Hematopoietic multipotent progenitor cell treated with erythropoietin and hydrocortisone succinate and interleukin-3 and kit ligand, for 6 days (in vitro differentiated cells): Measurements from ENCODE around the gene FCHO2.

ENCODE experiments used
- DNase-seq: peaks from one replicate; pipeline ENCODE4 v3.0.0-alpha.2; 2015

The FCHO2 gene

DNA sequence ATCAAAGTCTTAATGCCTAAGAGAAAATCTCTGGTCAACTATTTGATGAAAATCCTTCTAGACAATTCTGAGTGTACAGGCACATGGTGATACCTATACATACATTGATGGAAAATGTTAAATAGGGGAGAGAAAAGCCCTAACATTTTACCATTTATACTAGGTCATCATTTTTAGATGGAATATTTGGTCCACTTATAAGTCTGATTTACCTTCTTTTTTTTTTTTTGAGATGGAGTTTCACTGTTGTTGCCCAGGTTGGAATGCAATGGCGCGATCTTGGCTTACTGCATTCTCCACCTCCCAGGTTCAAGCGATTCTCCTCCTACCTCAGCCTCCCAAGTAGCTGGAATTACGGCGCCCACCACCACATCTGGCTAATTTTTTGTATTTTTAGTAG is 81.7 kb downstream of the FCHO2 start:
- DNase-seq: no peak

DNA sequence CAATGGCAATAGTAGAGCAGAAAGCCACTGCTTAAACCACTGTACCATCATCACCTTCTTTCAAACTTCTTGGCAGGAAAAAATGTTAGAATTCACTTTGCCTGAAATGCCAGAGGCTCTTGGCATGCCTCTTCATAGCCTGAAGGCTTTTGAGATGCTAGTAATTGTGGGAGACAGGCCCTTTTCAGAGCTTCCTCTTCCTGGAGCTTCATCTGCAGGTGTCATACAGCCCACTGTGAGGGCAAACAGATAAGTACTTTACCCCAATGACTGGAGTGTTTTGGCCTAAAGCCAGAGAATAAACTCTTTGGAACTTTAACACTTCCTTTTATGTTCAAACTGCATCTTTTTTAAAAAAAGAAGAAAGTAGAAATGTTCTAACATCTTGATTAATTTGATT is 83.2 kb downstream of the FCHO2 start:
- DNase-seq: peak; percentile 57

DNA sequence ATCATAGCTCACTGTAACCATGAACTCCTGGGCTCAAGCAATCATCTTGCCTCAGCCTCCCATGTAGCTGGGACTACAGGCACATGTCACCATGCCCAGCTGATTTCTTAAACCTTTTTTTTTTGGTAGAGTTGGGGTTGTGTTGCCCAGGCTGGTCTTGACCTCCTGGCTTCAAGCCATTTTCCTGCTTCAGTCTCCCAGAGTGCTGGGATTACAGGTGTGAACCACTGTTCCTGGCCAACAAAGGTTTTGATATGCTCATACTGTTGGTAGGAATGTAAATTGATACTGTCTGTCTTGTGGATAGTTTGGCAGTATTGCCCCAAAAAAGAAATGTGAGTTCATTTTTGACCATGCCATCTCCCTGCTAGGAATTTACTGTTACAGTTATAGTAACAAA is 87.2 kb downstream of the FCHO2 start:
- no peak for DNase-seq

DNA sequence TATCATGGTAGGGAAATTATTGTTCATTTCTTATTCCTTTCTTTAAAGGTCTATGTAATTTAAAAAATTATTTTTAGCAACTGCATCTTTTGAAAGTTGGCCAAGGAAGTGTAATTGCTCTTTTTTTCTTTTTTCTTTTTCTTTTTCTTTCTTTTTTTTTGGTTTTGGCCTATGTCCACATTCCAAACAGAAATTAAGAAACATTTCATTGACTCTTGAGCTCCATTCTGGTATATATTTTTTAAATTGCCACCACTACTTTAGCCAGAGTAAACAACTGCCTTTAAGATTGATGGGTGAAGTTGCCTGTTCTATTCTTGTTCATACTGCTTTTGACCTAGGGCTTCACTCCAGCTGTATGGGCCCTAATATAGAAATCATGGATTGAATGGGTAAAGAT is 88.7 kb downstream of the FCHO2 start:
- DNase-seq: no peak

DNA sequence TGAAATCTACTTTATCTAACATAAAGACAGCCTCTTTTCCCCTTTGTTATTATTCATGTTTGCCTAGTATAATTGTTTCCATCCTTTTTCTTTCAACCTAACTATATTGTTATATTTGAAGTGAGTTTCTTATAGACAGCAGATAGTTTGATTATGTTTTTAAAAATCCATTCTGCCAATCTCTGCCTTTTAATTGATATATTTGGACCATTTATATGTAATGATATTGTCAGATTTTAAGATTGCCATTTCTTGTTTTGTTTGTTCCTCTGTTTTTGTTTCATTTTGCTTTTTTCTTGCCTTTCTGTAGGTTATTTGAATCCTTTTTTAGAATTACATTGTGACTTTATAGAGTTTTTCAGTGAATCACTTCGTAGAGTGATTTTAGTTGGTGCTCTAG is 89.8 kb downstream of the FCHO2 start:
- no peak for DNase-seq

DNA sequence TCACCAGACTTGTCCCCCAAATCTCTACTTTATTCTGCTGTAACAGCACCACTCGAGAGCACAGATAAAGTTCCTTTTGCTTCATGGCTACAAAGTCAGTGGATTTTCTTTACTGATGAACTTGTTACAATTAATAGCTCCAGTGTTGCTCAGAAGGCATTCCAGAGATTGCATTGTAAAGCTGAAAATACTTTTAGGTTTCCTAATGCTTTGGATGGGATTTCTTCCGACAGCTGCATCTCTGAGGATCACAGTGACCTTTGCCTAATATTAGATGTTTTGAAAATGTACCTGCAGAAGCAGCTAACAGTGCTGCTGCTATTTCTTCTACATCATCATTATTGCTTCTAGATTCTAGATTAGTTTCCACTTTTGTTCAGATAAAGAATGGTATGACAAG is 105.8 kb downstream of the FCHO2 start:
- no peak for DNase-seq

DNA sequence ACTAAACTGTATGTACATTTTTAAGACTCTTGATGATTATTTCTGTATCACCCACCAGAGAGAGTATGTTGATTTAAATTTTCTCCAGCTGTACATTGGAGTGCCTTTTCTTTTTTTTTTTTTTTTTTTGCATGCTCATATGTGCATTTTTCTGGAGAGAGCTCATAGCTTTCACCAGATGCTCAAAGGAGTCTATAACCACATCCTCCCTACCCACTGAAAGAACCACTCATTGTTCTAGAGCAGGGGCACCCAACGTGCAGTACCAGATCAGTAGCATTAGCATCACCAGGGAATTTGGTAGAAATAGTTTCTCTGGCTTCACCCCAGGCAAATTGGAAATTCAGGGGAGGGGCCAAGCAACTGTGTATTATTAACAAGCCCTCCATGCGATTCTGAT is 110.6 kb downstream of the FCHO2 start:
- DNase-seq: no peak

DNA sequence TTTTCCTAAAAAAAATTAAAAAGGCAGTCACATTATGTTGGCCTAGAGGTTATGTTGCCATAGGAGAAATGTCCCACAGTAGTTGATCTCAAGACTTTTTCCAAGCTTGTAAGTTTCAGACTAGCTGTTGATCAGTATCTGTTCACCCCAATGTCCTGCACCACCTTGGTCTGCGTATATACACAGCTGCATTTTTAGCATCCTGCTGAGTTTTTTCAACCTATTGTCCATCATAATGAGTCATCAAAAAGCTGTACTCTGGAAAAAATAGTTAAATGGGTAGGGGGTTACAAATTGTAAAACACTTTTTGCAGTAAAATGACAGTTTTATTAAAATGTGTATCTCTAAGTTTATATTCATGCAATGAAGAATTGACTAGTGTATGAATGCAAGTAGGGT is 111.4 kb downstream of the FCHO2 start:
- DNase-seq: no peak

DNA sequence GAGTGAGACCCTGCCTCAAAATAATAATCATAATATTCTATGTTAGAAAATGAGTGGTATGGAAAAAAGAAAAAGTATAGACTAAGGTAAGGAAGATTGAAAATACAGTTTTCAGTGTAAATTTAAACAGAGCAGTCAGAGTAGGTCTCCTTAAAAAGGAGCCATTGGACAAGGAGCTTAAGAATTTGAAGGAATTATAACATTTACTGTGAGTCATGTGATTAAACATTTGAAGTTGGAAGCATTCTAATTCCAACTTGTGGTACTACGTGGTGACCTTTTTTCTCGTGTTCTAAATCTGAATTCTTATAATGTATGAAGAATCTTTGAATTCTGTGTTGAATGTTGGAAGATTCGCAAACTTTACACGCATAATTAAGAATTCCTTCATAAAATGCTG is 125.3 kb downstream of the FCHO2 start:
- no peak for DNase-seq

DNA sequence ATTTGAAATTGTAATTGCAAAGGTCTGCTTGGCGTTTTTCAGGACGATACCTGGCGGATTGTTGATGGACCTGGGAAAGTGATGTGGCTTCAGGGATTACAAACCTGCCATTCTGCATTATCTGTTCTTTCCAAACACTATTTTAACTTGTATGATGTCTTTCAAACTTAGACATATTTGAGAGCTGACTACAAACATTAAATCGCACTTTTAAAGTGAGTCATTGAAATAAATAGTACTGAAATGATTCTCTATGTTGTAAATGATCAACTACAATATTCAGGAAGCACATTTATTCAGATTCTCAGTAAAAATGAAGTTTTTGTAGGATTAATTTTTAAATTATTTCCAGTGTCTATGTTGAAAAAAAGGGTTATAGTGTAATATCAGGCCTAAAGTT is 132.2 kb downstream of the FCHO2 start:
- DNase-seq: no peak

DNA sequence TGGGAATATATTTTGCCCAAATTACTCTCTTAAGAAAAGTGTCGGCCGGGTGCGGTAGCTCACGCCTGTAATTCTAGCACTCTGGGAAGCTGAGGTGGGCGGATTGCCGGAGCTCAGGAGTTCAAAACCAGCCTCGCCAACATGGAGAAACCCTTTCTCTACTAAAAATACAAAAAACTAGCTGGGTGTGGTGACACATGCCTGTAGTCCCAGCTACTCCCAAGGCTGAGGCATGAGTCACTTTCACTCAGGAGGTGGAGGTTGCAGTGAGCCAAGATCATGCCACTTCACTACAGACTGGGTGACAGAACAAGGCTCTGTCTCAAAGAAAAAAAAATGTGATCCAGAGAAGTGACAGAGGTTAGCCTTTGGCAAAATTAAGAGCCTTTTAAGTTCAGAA is 138.1 kb downstream of the FCHO2 start:
- DNase-seq: peak; percentile 47

DNA sequence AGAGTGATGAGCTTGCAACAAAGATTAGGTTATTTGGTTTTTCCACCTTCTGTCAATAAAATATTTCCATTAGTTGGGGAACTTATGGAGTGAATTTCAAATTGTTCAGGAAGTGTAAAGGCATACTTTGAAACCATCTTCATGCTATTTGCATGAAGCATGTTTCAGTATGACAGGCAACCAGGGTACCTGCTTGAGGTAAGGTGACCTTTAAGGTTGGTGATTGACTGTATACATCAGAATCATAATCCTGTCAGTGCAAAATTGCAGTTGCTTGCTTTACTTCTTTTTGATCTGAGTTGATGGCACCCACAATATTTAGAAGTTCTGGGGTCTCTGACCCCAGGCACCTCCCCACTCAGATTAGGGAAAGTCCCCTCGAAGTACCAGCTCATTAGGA is 138.6 kb downstream of the FCHO2 start:
- DNase-seq: no peak

DNA sequence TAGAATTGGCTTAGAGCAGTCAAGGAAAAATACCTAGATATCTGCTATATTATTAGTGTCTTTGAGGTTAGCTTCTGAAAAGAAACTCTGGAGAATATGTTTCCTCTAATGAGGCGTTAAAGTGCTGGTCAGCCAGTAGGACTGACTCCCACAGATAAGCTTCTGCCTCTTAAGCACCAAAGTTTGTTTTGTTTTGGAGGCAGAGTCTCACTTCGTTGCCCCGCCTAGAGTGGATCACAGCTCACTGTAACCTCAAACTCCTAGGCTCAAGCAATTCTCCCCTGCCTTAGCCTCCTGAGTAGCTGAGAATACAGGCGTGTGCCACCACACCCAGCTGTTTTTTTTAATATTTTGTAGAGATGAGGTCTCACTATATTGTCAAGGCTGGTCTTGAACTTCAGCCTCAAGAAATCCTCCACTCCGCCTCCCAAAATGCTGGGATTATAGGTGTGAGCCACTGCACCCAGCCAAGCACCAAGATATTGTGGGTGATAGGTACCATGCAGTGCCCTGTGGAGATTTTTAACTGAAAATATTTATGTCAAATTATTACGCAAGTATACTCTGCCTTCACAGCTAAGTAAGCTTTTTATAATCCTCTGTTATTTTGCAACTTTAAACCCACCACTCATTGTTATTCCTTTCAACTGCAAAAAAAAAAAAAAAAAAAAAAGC is 139.9 kb downstream of the FCHO2 start:
- peak; percentile 69 for DNase-seq

DNA sequence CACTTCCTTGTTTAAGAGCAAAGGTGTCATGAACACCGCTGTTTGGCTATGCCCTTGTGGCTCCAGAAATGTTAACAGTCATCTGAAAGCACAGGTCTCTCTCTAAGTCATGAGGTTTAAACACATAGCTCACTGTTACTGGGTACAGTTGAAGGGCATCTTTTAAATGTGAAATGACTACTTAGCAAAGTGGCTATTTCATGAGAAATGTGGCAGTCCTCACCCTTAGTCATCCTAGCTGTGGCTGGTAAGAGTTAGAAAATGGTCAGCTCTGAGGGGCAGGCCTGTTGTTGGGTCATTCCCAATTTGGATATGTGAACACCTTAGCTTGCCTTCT is 140.4 kb downstream of the FCHO2 start:
- no peak for DNase-seq

DNA sequence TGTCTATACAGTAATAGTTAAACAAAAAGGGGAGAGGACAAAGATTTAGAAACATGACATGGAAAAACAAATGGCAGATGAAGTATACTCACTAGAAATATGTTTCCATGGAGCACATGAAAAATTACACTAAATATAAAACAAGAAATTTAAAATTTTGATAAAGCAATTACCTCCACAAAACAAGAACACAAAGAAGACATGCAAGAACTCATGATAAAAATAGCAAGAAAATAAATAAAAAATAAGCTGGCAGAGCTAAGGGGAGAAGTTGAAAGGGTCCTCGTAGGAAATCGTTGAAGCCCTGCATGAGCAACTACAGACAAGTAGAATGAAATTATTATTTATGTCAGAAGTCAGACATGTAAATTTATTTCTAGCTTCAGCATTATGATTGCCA is 141.9 kb downstream of the FCHO2 start:
- DNase-seq: no peak

DNA sequence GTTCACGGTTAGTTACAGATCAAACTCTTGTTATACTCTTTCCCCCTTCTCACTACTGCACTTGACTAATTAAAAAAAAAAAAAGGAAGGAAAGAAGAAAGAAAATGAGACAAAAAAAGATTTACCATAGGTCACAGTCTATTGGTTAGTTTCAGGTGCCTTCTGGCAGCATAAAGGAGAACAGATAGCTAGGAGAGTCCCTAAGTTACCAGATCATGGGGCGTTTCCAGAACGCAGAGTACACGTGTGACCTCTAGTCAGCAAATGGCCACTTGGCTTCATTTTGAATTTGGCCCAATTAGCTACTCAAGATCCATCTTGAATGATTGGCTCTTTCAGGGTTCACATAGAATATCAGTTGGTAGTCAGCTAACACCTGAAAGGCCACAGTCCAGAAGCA is 144.3 kb downstream of the FCHO2 start:
- no peak for DNase-seq

DNA sequence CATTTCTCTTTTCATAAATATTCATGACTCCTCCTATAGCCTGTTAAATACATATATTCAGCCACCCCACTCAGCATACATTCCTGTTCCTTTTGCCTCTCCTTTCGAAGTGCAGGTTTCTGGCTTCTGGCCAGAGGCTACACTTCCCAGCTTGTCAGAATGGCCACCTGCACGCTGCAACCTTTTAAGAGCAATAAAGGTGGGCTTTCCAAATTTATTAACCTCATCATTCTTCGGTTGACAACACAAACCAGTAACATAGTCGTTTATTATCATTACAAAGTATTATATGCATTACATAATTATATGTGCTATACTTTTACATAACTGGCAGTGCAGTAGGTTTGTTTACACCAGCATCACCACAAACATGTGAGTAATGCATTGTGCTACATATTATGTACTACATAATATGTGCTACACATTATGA is 148.0 kb downstream of the FCHO2 start:
- DNase-seq: no peak

DNA sequence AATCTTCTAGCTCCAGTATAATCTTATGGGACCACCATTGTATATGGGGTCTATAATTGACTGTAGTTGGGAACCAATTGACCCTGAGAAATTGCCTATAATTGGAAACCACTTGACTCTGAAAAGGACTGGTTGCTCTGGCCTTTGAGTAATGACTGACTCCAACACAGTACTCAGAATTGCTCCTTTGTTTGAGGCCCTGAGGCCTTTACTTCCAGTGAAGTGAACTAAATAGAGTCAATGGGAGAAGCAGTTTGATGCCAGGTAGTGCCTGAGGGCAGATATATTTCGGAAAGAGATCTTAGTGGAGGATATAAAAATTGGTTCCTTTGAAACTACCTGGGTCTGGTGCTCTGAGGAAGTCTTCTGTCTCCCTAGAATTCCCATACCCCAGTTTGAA is 148.5 kb downstream of the FCHO2 start:
- no peak for DNase-seq

DNA sequence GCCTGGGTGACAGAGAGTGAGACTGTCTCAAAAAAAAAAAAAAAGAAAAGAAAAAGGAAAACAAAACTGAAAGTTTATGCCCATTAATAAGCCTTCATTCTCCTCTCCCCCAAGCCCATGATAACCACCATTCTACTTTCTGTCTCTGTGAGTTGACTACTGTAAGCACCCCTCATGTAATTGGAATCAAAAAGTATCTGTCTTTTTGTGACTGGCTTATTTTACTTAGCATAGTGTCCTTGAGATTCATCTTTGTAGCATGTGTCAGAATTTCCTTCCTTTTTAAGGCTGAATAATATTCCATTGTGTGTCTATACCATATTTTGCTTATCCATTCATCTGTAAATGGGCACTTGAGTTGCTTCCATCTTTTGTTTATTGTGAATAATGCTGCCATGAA is 150.5 kb downstream of the FCHO2 start:
- DNase-seq: no peak

DNA sequence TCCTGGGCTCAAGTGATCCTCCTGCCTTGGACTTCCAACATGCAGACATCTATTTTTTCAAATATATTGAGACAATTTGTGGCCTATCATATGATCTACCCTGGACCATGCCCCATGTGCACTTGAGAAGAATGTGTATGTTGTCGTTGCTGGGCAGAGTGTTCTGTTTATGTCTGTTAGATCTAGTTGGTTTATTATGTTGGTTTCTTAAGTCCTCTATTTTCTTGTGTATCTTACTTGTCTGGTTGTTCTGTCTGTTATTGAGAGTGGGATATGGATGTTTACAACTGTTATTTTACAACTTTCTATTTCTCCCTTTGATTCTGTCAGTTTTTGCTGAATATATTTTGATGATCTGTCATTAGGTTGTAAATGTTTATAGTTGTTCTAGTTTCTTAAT is 154.3 kb downstream of the FCHO2 start:
- DNase-seq: no peak

DNA sequence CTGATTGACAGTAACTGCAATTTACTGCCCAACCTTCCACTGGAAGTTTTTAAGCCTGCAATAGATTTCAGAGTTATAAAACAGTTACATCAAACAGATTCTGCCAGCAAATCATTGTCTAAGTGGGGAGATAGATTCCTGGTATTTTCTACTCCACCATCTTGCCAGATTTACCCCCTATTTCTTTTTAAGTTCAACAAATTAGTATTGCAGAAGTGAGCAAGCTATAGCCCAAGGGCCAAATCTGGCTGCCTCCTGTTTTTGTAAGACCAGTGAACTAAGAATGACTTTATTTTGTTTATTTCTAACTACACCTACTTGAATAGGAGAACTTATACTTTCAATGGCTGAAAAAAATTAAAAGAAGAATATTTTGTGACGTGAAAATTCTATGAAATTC is 155.7 kb downstream of the FCHO2 start:
- DNase-seq: no peak

DNA sequence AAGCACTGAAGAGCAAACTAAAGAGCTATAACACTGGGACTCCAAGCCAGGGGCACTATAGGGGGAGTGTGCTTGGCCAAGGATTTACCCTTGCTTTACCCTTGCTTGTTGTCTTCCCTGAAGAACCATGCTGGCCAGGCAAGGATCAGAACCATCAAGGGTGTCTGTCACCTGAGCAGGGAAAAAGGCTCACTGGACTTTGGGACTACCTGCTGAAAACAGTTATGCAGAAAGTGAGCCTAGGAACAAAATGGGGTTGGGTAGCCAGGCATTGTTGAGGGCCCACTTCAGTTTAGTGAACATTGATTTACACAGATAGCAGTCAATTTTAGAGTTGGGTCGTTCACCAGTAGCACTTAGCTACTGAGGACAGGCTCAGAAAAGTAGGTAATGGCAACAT is 156.5 kb downstream of the FCHO2 start:
- no peak for DNase-seq

DNA sequence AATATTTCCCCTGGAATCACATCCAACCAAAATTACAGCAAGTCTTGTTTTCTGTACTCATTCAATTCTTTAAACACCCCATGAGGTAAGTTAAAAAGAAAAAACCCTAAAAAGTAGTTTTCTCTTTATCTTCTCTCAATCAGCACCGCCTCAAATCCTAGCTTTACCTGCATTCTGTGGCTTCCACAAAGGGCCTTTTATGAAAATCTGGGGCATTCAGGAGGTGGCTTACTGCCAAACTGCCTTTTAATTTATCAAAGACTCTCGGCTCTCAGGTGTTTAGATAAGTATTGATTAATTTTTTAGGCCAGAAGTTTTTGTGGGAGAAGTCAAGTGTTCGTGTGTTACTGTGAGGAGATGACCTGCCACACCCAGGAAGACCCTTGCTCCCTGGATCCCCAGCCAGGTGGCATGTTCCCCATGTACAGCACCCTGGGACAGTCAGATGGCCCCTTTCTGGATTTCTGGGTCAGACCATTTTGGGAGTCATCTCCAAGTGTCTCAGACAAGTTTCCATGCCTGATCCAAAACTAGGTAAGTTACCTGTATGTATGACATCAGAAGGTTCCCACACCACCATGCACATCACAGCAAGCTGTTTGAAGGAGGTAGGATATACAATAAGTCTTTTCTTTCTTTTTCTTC is 158.3 kb downstream of the FCHO2 start:
- no peak for DNase-seq

DNA sequence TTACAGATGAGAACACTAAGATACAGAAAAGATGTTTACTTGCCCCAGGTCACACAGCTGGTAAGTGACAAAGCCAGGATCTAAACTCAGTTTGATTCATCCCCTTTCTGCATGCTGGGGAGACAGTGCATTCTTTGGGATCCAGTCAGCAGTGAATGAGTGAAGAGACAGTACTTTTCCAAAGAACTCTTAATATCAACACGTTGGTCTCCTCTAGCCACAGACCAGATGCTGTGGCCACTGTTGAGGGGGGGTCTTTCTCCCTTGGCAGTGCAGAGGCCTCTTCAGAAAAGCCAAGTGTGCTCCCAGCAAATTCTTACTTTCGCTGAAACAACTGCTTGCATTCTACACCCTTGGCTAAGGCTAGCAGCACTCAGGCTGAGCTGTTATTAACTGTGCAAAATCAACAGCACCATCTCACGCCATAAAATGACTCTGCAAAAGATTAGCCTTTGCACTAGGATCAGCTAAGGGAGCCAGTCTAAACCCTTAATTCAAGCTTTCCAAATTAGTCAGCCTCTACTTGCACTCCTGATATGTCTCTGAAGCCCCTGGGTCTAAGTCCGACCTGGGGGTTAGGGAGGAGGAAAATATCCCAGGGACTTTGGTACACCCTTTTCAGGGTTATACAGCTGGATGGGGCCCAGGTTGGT is 159.7 kb downstream of the FCHO2 start:
- no peak for DNase-seq

DNA sequence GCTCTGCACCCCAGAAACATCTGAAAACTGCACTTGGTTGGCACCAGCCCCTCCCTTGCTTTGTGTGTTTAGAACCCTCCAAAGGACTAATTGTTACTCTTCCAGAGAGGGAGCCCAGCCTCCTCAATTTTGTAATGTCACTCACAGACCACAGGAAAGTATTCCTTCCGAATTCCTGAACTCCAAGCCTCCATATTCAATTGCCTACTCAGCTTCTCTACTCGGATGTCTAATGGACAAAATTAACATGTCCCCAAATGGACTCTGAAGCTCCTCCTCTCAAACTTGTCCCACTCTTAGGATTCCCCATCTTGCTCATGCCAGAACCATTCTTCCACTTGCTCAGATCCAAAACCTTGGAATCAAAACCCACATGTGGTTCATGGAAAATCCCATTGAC is 160.7 kb downstream of the FCHO2 start:
- DNase-seq: no peak
